OCI-LY1 (cell line): ENCODE measurements around the gene HS1BP3.

Experiments
- H2AFZ ChIP-seq: fragments of 200-600 bp; sonication (generic), shearing (Covaris generic); 2 replicates; pipeline ENCODE4 v1.6.0; 2014; ENCODE audit warnings: antibody characterized with exemption, mild to moderate bottlenecking, low read length
- H3F3A ChIP-seq: fragments of 200-600 bp; sonication (generic), shearing (Covaris generic); 2 replicates; pipeline ENCODE4 v1.6.0; 2014; ENCODE audit warnings: mild to moderate bottlenecking, antibody characterized with exemption, low read length, moderate library complexity; ENCODE audit not compliant: insufficient read depth
- H3K27ac ChIP-seq: fragments of 200-600 bp; sonication (generic); 2 replicates; pipeline ENCODE4 v1.5.1; 2014; ENCODE audit warnings: low read length, mixed run types, mild to moderate bottlenecking, low read depth; ENCODE audit not compliant: poor library complexity, severe bottlenecking
- H3K27me3 ChIP-seq: fragments of 200-600 bp; sonication (generic); 2 replicates; pipeline ENCODE4 v1.6.0; 2014; ENCODE audit warnings: antibody characterized with exemption, mild to moderate bottlenecking, low read length, moderate library complexity; ENCODE audit not compliant: insufficient read depth
- H3K36me3 ChIP-seq: fragments of 200-600 bp; sonication (generic); 2 replicates; pipeline ENCODE4 v1.6.1; 2014; ENCODE audit warnings: mild to moderate bottlenecking, antibody characterized with exemption, low read length, moderate library complexity, mixed read lengths; ENCODE audit not compliant: insufficient read depth
- H3K4me1 ChIP-seq: fragments of 200-600 bp; sonication (generic); 2 replicates; pipeline ENCODE4 v1.5.1; 2014; ENCODE audit warnings: mild to moderate bottlenecking, low read length, moderate library complexity; ENCODE audit not compliant: insufficient read depth, severe bottlenecking
- H3K4me2 ChIP-seq: fragments of 200-600 bp; sonication (generic), shearing (Covaris generic); 2 replicates; pipeline ENCODE4 v1.6.1; 2014; ENCODE audit warnings: low read length
- H3K4me3 ChIP-seq: fragments of 200-600 bp; sonication (generic); 2 replicates; pipeline ENCODE4 v1.5.1; 2014; ENCODE audit warnings: low read length, low read depth, mild to moderate bottlenecking, mixed read lengths; ENCODE audit not compliant: poor library complexity, severe bottlenecking
- H3K79me2 ChIP-seq: fragments of 200-600 bp; shearing (Covaris generic); 2 replicates; pipeline ENCODE4 v1.6.1; 2016; ENCODE audit warnings: mixed run types, low read length, mixed read lengths; ENCODE audit not compliant: insufficient read depth
- H3K9ac ChIP-seq: fragments of 200-600 bp; sonication (generic), shearing (Covaris generic); 2 replicates; pipeline ENCODE4 v1.6.1; 2014; ENCODE audit warnings: mild to moderate bottlenecking, low read length, mixed read lengths
- H3K9me2 ChIP-seq: fragments of 200-600 bp; sonication (generic), shearing (Covaris generic); 2 replicates; pipeline ENCODE4 v1.6.1; 2014; ENCODE audit warnings: low read depth, mild to moderate bottlenecking, low read length, mixed read lengths
- H3K9me3 ChIP-seq: fragments of 200-600 bp; shearing (Covaris generic); 2 replicates; pipeline ENCODE4 v1.6.1; 2014; ENCODE audit warnings: low read length, mixed read lengths
- H4K20me1 ChIP-seq: fragments of 200-600 bp; sonication (generic), shearing (Covaris generic); 2 replicates; pipeline ENCODE4 v1.6.0; 2016; ENCODE audit warnings: mild to moderate bottlenecking, low read length; ENCODE audit not compliant: insufficient read depth
- CTCF ChIP-seq: fragments of 200-600 bp; sonication (generic), shearing (Covaris generic); IDR thresholded peaks from 2 replicates; pipeline ENCODE4 v1.5.1; 2017; ENCODE audit warnings: mild to moderate bottlenecking, antibody characterized with exemption, low read length, moderate library complexity, mixed read lengths
- EZH2 ChIP-seq: fragments of 200-600 bp; sonication (generic), shearing (Covaris generic); IDR thresholded peaks from 2 replicates; pipeline ENCODE4 v1.8.0; 2017; ENCODE audit warnings: borderline replicate concordance, mixed run types, mild to moderate bottlenecking, antibody characterized with exemption, low read length, moderate library complexity, mixed read lengths

HS1BP3 gene

GRCh38 chr2:20624156-20624883 lies 26.6 kb downstream of the HS1BP3 start:
- H2AFZ ChIP-seq = no peak overlapping the region
- no peaks in the 10 kb centered on the region for H3K27me3 ChIP-seq
- no peaks in the 10 kb centered on the region for H3K36me3 ChIP-seq
- no peaks in the 10 kb centered on the region for H3K9me2 ChIP-seq
- no peaks in the 10 kb centered on the region for H4K20me1 ChIP-seq
- H3K9ac ChIP-seq = no peak overlapping the region
- H3K4me1 ChIP-seq = no peaks in the 10 kb centered on the region
- no peak overlapping the region for H3K27ac ChIP-seq
- no peaks in the 10 kb centered on the region for H3K9me3 ChIP-seq
- no peak overlapping the region for H3K4me2 ChIP-seq
- no peaks in the 10 kb centered on the region for H3F3A ChIP-seq
- H3K79me2 ChIP-seq = no peaks in the 10 kb centered on the region
- no peak overlapping the region for H3K4me3 ChIP-seq
- TF ChIP-seq CTCF = no peak
- TF ChIP-seq EZH2 = no peak

- no peak overlapping the region for H3K9ac ChIP-seq
- no peaks in the 10 kb centered on the region for H3F3A ChIP-seq
- H3K9me2 ChIP-seq = no peaks in the 10 kb centered on the region
- no peaks in the 10 kb centered on the region for H3K4me1 ChIP-seq
- no peaks in the 10 kb centered on the region for H3K27me3 ChIP-seq
- H4K20me1 ChIP-seq = no peaks in the 10 kb centered on the region
- H3K79me2 ChIP-seq = no peaks in the 10 kb centered on the region
- no peak overlapping the region for H2AFZ ChIP-seq
- no peaks in the 10 kb centered on the region for H3K9me3 ChIP-seq
- no peak overlapping the region for H3K4me3 ChIP-seq
- H3K4me2 ChIP-seq = no peak overlapping the region
- TF ChIP-seq EZH2 = no peak
- no peak for TF ChIP-seq CTCF
- no peaks in the 10 kb centered on the region for H3K36me3 ChIP-seq
- no peak overlapping the region for H3K27ac ChIP-seq
These were observed 27.1 kb downstream of the HS1BP3 start for GRCh38 chr2:20623741-20624155.

- Histone ChIP-seq H3K4me3 (no peak overlapping the region), H3K4me1 (no peaks in the 10 kb centered on the region), H3K9me3 (no peaks in the 10 kb centered on the region), H3K9me2 (no peaks in the 10 kb centered on the region), H3K36me3 (no peaks in the 10 kb centered on the region), H3K79me2 (no peaks in the 10 kb centered on the region), H3K4me2 (no peak overlapping the region), H3K9ac (no peak overlapping the region), H3K27me3 (no peaks in the 10 kb centered on the region), H3F3A (no peaks in the 10 kb centered on the region), H3K27ac (no peak overlapping the region), H4K20me1 (no peaks in the 10 kb centered on the region), H2AFZ (no peak overlapping the region)
- TF ChIP-seq CTCF = no peak
- TF ChIP-seq EZH2 = no peak
These were observed 27.7 kb downstream of the HS1BP3 start for GRCh38 chr2:20623241-20623640.
